A673 (cell line): Measurements from ENCODE around the gene TNFRSF11A.

Source experiments
- EZH2 ChIP-seq: fragments of 200-600 bp; sonication (generic); IDR thresholded peaks from 2 replicates; pipeline ENCODE4 v1.6.1; 2017; ENCODE audit warnings: borderline replicate concordance, low read depth, mild to moderate bottlenecking, mixed read lengths, antibody characterized with exemption, low read length; ENCODE audit not compliant: poor library complexity, severe bottlenecking
- TF ChIP-seq, protein P1 (sequence below): fragments of 300-800, 200-600 bp; sonication (generic); conservative IDR thresholded peaks from 2 replicates; pipeline ENCODE4 v1.5.1; 2017; ENCODE audit warnings: low read depth, mild to moderate bottlenecking, antibody characterized with exemption, low read length, moderate library complexity, mixed read lengths

DNA sequence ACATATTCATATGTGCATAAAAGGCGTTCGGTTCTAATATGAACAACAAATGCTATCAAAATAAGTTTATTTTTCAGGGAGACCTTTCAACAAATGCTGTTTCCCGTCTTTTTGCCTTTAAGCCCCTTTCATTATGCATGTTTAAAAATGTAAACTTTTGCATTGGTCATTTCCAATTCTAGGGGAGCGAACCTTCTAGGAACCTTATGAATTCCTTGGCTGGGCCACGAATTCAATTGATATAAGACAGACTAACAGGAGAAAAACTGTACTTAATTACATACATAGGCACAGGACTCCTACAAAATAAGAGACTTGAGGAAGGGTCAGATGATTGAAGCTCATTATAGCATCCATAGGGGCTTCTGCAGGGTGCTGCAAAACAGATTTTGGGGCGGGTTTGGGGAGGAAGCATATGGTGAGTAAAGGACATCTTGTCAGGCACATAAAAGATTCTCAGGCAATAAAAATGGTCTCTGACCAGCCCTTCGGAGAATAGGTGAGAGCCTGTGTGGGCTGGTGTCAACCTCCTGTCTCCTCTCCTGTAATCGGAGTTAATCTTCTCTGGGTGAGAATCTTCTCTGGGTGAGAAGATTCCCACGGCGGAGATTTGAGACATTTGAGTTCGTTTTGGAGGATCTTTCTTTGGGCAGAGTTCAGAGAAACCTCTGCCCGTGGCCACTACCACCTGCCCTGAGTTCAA is 1.7 kb downstream of the TNFRSF11A start:
- TF ChIP-seq, protein P1, sequence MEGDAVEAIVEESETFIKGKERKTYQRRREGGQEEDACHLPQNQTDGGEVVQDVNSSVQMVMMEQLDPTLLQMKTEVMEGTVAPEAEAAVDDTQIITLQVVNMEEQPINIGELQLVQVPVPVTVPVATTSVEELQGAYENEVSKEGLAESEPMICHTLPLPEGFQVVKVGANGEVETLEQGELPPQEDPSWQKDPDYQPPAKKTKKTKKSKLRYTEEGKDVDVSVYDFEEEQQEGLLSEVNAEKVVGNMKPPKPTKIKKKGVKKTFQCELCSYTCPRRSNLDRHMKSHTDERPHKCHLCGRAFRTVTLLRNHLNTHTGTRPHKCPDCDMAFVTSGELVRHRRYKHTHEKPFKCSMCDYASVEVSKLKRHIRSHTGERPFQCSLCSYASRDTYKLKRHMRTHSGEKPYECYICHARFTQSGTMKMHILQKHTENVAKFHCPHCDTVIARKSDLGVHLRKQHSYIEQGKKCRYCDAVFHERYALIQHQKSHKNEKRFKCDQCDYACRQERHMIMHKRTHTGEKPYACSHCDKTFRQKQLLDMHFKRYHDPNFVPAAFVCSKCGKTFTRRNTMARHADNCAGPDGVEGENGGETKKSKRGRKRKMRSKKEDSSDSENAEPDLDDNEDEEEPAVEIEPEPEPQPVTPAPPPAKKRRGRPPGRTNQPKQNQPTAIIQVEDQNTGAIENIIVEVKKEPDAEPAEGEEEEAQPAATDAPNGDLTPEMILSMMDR = no peak
- TF ChIP-seq EZH2 = no peak
